ENCODE measurements around the gene IMPA2. TPM values are rescaled to one million over a fixed set of nuclear protein-coding genes. Genes with fewer than 3 reads are reported as not detected.

Gene IMPA2
- total and polyA plus RNA-seq, 2 donors (not counting 1 experiment from before 2014, with no cell fraction given): 3.8 to 23.0 TPM

DNA sequence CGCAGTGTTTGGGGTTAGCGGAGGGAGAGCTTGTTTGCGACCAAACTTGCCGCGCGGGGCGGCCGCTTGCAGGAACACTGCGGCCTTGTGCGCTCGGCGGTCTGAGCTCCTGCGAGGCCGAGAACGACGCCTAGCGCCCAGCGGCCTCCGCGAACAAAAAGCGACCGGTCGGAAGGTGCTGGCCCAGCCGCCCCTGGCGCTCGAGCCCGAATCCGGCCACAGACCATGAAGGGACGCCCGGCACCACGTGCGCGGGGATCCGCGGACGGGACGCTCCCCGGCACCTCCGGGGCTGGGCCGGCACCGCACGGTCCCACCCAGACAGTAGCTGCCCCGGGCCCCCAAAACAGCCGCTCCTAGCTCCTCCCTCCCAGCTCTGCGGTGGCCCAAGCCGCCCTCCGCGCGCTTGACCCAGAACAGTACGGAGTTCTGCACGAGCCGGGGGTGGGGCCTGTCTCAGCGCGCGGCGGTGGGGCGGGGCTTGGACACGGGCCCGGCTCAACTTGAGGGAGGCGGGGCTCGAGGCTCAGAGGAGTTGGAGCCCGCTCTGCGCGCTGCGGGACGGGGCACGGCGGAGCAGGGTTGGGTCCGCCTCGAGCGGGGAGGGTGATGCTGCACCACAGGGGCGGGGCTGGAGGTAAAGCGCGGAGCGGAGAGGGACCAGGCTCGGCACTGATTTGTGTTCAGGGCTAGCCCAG is 664 bp upstream of the IMPA2 start:
- Histone ChIP-seq H3K4me1 (ENCODE audit: control insufficient read depth, extremely low read depth, insufficient read depth, low read length) (no peaks in the 10 kb centered on the region), H4K20me1 (ENCODE audit: control insufficient read depth, extremely low read depth, insufficient read depth, low read length) (no peaks in the 10 kb centered on the region), H3K9me3 (ENCODE audit: control insufficient read depth, insufficient read depth, low read depth, low read length) (no peaks in the 10 kb centered on the region), H3K4me3 (replicated peaks in 1 of 4; ENCODE audit: control extremely low read depth in 1 of 4, insufficient read depth in 1 of 4, low read depth in 3 of 4, low read length in 4 of 4) (peak overlapping the region; percentile 48 to 68 (median 58)), H3K36me3 (ENCODE audit: control insufficient read depth, insufficient read depth, low read length) (no peaks in the 10 kb centered on the region), H2AFZ (ENCODE audit: low read length) (peak overlapping the region; percentile 85), H3K9ac (ENCODE audit: insufficient read depth, low read length) (peak overlapping the region; percentile 73), H3K79me2 (ENCODE audit: control insufficient read depth, insufficient read depth, low read length) (no peaks in the 10 kb centered on the region), H3K4me2 (ENCODE audit: extremely low read depth, insufficient read depth, low read length) (peak overlapping the region; percentile 81), H3K27ac (ENCODE audit: insufficient read depth, low read length) (peak overlapping the region; percentile 79), H3K27me3 (ENCODE audit: control insufficient read depth, insufficient read depth, low read length) (no peaks in the 10 kb centered on the region)
- TF ChIP-seq CTCF (conservative IDR thresholded peaks at IDR 0.05 in 1 of 2, IDR thresholded peaks at IDR 0.05 in 1 of 2; ENCODE audit: low read depth in 1 of 2, low read length in 2 of 2) (no peak), EZH2 (IDR thresholded peaks at IDR 0.05; ENCODE audit: low read length, missing control alignments) (no peak)
- peak; percentile 97 to 98 for DNase-seq (ENCODE audit: low read depth in 2 of 2)

DNA sequence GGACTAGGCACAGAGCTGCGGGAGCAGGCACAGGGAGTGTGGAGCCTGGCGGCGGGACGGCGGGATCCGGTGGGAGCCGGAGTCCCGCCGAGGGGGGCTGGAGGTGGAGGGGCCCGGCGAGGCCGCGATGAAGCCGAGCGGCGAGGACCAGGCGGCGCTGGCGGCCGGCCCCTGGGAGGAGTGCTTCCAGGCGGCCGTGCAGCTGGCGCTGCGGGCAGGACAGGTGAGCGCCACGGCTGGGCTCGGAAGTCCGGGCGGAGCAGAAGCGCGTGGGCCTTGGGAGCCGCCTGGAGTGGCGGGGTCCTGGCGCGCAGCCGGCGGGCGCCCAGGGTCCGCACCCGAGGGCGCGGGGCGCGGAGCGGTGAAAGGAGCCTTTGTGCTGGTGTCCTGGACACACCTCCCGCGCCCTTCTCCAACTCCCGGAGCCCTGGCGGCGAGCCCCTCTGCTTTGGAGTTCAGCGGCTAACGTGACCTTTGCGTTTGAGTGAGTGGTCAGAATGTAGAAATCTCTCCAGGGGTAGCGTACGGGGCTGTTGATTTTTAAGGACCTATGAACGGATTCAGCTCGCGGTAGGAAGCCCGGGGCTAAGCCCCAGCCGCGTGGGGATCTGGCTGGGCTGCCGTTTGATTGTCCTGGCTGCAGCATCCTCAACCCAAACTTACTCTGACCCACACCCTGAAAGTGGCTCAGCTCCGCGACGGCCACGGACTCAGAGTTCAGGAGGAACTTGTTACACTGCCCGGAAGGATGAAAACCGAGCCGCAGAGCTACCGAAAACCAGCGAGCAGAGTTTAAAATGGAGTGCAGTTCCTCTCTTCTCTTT is 448 bp downstream of the IMPA2 start:
- no peaks in the 10 kb centered on the region for H4K20me1 ChIP-seq (ENCODE audit: control insufficient read depth, extremely low read depth, insufficient read depth, low read length)
- H3K36me3 ChIP-seq (ENCODE audit: control insufficient read depth, insufficient read depth, low read length): no peaks in the 10 kb centered on the region
- H3K9me3 ChIP-seq (ENCODE audit: control insufficient read depth, insufficient read depth, low read depth, low read length): no peaks in the 10 kb centered on the region
- DNase-seq (ENCODE audit: low read depth in 2 of 2): peak; percentile 16 to 30
- peak overlapping the region; percentile 9 for H3K4me2 ChIP-seq (ENCODE audit: extremely low read depth, insufficient read depth, low read length)
- no peak for TF ChIP-seq CTCF (conservative IDR thresholded peaks at IDR 0.05 in 1 of 2, IDR thresholded peaks at IDR 0.05 in 1 of 2; ENCODE audit: low read depth in 1 of 2, low read length in 2 of 2)
- no peak for TF ChIP-seq EZH2 (IDR thresholded peaks at IDR 0.05; ENCODE audit: low read length, missing control alignments)
- peak overlapping the region; percentile 8 to 73 (median 46) for H3K4me3 ChIP-seq (replicated peaks in 1 of 4; ENCODE audit: control extremely low read depth in 1 of 4, insufficient read depth in 1 of 4, low read depth in 3 of 4, low read length in 4 of 4)
- peak overlapping the region; percentile 24 for H3K27ac ChIP-seq (ENCODE audit: insufficient read depth, low read length)
- no peaks in the 10 kb centered on the region for H3K4me1 ChIP-seq (ENCODE audit: control insufficient read depth, extremely low read depth, insufficient read depth, low read length)
- no peaks in the 10 kb centered on the region for H3K79me2 ChIP-seq (ENCODE audit: control insufficient read depth, insufficient read depth, low read length)
- H2AFZ ChIP-seq (ENCODE audit: low read length): peak overlapping the region; percentile 33
- H3K9ac ChIP-seq (ENCODE audit: insufficient read depth, low read length): peak overlapping the region; percentile 64
- no peaks in the 10 kb centered on the region for H3K27me3 ChIP-seq (ENCODE audit: control insufficient read depth, insufficient read depth, low read length)

GRCh38 chr18:11982981-11983380 is 1.7 kb downstream of the IMPA2 start:
- Histone ChIP-seq H3K9ac (ENCODE audit: insufficient read depth, low read length) (no peak overlapping the region), H3K9me3 (ENCODE audit: control insufficient read depth, insufficient read depth, low read depth, low read length) (no peaks in the 10 kb centered on the region), H3K27ac (ENCODE audit: insufficient read depth, low read length) (no peak overlapping the region), H4K20me1 (ENCODE audit: control insufficient read depth, extremely low read depth, insufficient read depth, low read length) (no peaks in the 10 kb centered on the region), H2AFZ (ENCODE audit: low read length) (no peak overlapping the region), H3K36me3 (ENCODE audit: control insufficient read depth, insufficient read depth, low read length) (no peaks in the 10 kb centered on the region), H3K4me3 (replicated peaks in 1 of 4; ENCODE audit: control extremely low read depth in 1 of 4, insufficient read depth in 1 of 4, low read depth in 3 of 4, low read length in 4 of 4) (peak overlapping the region in 1 of 4 experiments; percentile 3), H3K27me3 (ENCODE audit: control insufficient read depth, insufficient read depth, low read length) (no peaks in the 10 kb centered on the region), H3K4me1 (ENCODE audit: control insufficient read depth, extremely low read depth, insufficient read depth, low read length) (no peaks in the 10 kb centered on the region), H3K79me2 (ENCODE audit: control insufficient read depth, insufficient read depth, low read length) (no peaks in the 10 kb centered on the region), H3K4me2 (ENCODE audit: extremely low read depth, insufficient read depth, low read length) (no peak overlapping the region)
- DNase-seq (ENCODE audit: low read depth in 2 of 2): no peak
- TF ChIP-seq EZH2 (IDR thresholded peaks at IDR 0.05; ENCODE audit: low read length, missing control alignments): no peak
- no peak for TF ChIP-seq CTCF (conservative IDR thresholded peaks at IDR 0.05 in 1 of 2, IDR thresholded peaks at IDR 0.05 in 1 of 2; ENCODE audit: low read depth in 1 of 2, low read length in 2 of 2)

All from fibroblast of lung (primary cell).